ENCODE measurements around the gene ABCD4.

ABCD4 gene

GRCh38 chr14:74244115-74244514, 58.6 kb downstream of the ABCD4 start:
- H3K9ac ChIP-seq = no peak overlapping the region

GRCh38 chr14:74243051-74243450, 59.7 kb downstream of the ABCD4 start:
- Histone ChIP-seq H3K4me3 (IDR thresholded peaks at IDR 0.05; ENCODE audit: insufficient read depth, low read depth, low read length) (no peak overlapping the region), H4K20me1 (ENCODE audit: insufficient read depth) (no peaks in the 10 kb centered on the region), H3K27me3 (ENCODE audit: insufficient read depth, low read depth) (no peaks in the 10 kb centered on the region; the same call in 1 of the 2 replicates)

More at GRCh38 chr14:74244115-74244514, 58.6 kb downstream of the ABCD4 start:
- Histone ChIP-seq H4K20me1 (ENCODE audit: insufficient read depth) (no peaks in the 10 kb centered on the region), H2AFZ (ENCODE audit: low read depth) (no peak overlapping the region), H3K36me3 (ENCODE audit: insufficient read depth) (no peaks in the 10 kb centered on the region), H3K4me2 (no peak overlapping the region), H3K27me3 (ENCODE audit: insufficient read depth, low read depth) (no peaks in the 10 kb centered on the region; the same call in 1 of the 2 replicates), H3K27ac (no peak overlapping the region), H3K4me3 (IDR thresholded peaks at IDR 0.05; ENCODE audit: insufficient read depth, low read depth, low read length) (no peak overlapping the region), H3K79me2 (ENCODE audit: insufficient read depth, low read depth) (no peaks in the 10 kb centered on the region), H3K4me1 (ENCODE audit: low read depth, poor library complexity, severe bottlenecking) (no peaks in the 10 kb centered on the region)
- TF ChIP-seq CTCF (conservative IDR thresholded peaks at IDR 0.05; ENCODE audit: low read depth, low read length) = no peak

GRCh38 chr14:74242780-74243042, 60.0 kb downstream of the ABCD4 start:
- Histone ChIP-seq H3K4me2 (no peak overlapping the region), H3K27me3 (ENCODE audit: insufficient read depth, low read depth) (no peaks in the 10 kb centered on the region; the same call in 1 of the 2 replicates), H3K9ac (no peak overlapping the region), H3K79me2 (ENCODE audit: insufficient read depth, low read depth) (no peaks in the 10 kb centered on the region), H3K36me3 (ENCODE audit: insufficient read depth) (no peaks in the 10 kb centered on the region), H2AFZ (ENCODE audit: low read depth) (no peak overlapping the region), H4K20me1 (ENCODE audit: insufficient read depth) (no peaks in the 10 kb centered on the region), H3K4me3 (IDR thresholded peaks at IDR 0.05; ENCODE audit: insufficient read depth, low read depth, low read length) (no peak overlapping the region), H3K4me1 (ENCODE audit: low read depth, poor library complexity, severe bottlenecking) (no peaks in the 10 kb centered on the region), H3K27ac (no peak overlapping the region)
- TF ChIP-seq CTCF (conservative IDR thresholded peaks at IDR 0.05; ENCODE audit: low read depth, low read length) = no peak

More at GRCh38 chr14:74243051-74243450, 59.7 kb downstream of the ABCD4 start:
- Histone ChIP-seq H3K9ac (no peak overlapping the region), H3K27ac (no peak overlapping the region), H3K36me3 (ENCODE audit: insufficient read depth) (no peaks in the 10 kb centered on the region), H3K4me1 (ENCODE audit: low read depth, poor library complexity, severe bottlenecking) (no peaks in the 10 kb centered on the region), H3K79me2 (ENCODE audit: insufficient read depth, low read depth) (no peaks in the 10 kb centered on the region), H2AFZ (ENCODE audit: low read depth) (no peak overlapping the region), H3K4me2 (no peak overlapping the region)
- no peak for TF ChIP-seq CTCF (conservative IDR thresholded peaks at IDR 0.05; ENCODE audit: low read depth, low read length)

GRCh38 chr14:74242021-74242779, 60.5 kb downstream of the ABCD4 start:
- no peak overlapping the region for H3K4me2 ChIP-seq
- H3K4me3 ChIP-seq (IDR thresholded peaks at IDR 0.05; ENCODE audit: insufficient read depth, low read depth, low read length) = no peak overlapping the region
- no peaks in the 10 kb centered on the region; the same call in 1 of the 2 replicates for H3K27me3 ChIP-seq (ENCODE audit: insufficient read depth, low read depth)

More at GRCh38 chr14:74242021-74242779, 60.5 kb downstream of the ABCD4 start:
- Histone ChIP-seq H3K27ac (no peak overlapping the region), H2AFZ (ENCODE audit: low read depth) (no peak overlapping the region), H3K4me1 (ENCODE audit: low read depth, poor library complexity, severe bottlenecking) (no peaks in the 10 kb centered on the region), H3K36me3 (ENCODE audit: insufficient read depth) (no peaks in the 10 kb centered on the region), H3K79me2 (ENCODE audit: insufficient read depth, low read depth) (no peaks in the 10 kb centered on the region), H4K20me1 (ENCODE audit: insufficient read depth) (no peaks in the 10 kb centered on the region), H3K9ac (no peak overlapping the region)
- TF ChIP-seq CTCF (conservative IDR thresholded peaks at IDR 0.05; ENCODE audit: low read depth, low read length) = no peak

All from KMS-11 (cell line).